ENCODE results near the gene NIPAL4. TPM values are rescaled to one million over a fixed set of nuclear protein-coding genes. Genes with fewer than 3 reads are reported as not detected.

Gene NIPAL4
- total RNA-seq, 1 experiment from 2014 or later: 0.24 TPM

- no peak for TF ChIP-seq EZH2 (IDR thresholded peaks at IDR 0.05; ENCODE audit: low read depth)
- no peak for TF ChIP-seq CTCF (conservative IDR thresholded peaks at IDR 0.05)
- H3K9me3 ChIP-seq (ENCODE audit: insufficient read depth, low read depth): no peaks in the 10 kb centered on the region
- no peaks in the 10 kb centered on the region for H4K20me1 ChIP-seq (ENCODE audit: insufficient read depth)
- H3K4me3 ChIP-seq: no peak overlapping the region
- no peak overlapping the region for H3K4me2 ChIP-seq
- H3K36me3 ChIP-seq (ENCODE audit: low read depth): 0 out of 2 replicates have a peak, but pooled peaks cover 6% of the 10 kb centered on the region
- peak overlapping the region; percentile 96 for H3K27ac ChIP-seq
- DNase-seq: no peak
- no TSS peak for BruUV-seq (replicated peaks)
- H3F3A ChIP-seq (ENCODE audit: insufficient read depth, low read depth): peaks cover 30% of the 10 kb centered on the region
- no peaks in the 10 kb centered on the region for H3K79me2 ChIP-seq (ENCODE audit: low read depth)
- no peaks in the 10 kb centered on the region for H3K27me3 ChIP-seq (ENCODE audit: insufficient read depth, low read depth)
- H3K4me1 ChIP-seq (replicated peaks; ENCODE audit: insufficient read depth): peaks cover 35% of the 10 kb centered on the region
- no peaks in the 10 kb centered on the region for H3K9me2 ChIP-seq (ENCODE audit: insufficient read depth)
- intact Hi-C loops (cut with micrococcal nuclease; ENCODE audit: unreplicated experiment): loop anchor here (2.0 to 10.0 kb wide), 2 partner anchors 64 to 152 kb away; no protein-coding TSS in a partner anchor
- POLR2A ChIA-PET (ENCODE audit: unreplicated experiment): no interaction called here
- CTCF ChIA-PET: no interaction called here
- no peak overlapping the region for H2AFZ ChIP-seq
Measured at GRCh38 chr5:157513182-157513581, 53.2 kb downstream of the NIPAL4 start.

GRCh38 chr5:157514974-157515373 is 55.0 kb downstream of the NIPAL4 start:
- TF ChIP-seq EZH2 (IDR thresholded peaks at IDR 0.05; ENCODE audit: low read depth) (no peak), CTCF (conservative IDR thresholded peaks at IDR 0.05) (no peak)
- no peaks in the 10 kb centered on the region for H3K79me2 ChIP-seq (ENCODE audit: low read depth)
- no TSS peak for BruUV-seq (replicated peaks)

GRCh38 chr5:157516006-157516405 is 56.0 kb downstream of the NIPAL4 start:
- ChIA-PET POLR2A (ENCODE audit: unreplicated experiment) (interaction anchor here (0.6 to 0.7 kb wide), 2 partner anchors 166 to 177 kb away, joined by 3 to 9 read pairs; no protein-coding TSS in a partner anchor), CTCF (no interaction called here)
- Histone ChIP-seq H3K27ac (no peak overlapping the region), H3K79me2 (ENCODE audit: low read depth) (no peaks in the 10 kb centered on the region), H4K20me1 (ENCODE audit: insufficient read depth) (no peaks in the 10 kb centered on the region), H3F3A (ENCODE audit: insufficient read depth, low read depth) (peaks cover 30% of the 10 kb centered on the region), H3K9me2 (ENCODE audit: insufficient read depth) (no peaks in the 10 kb centered on the region), H3K27me3 (ENCODE audit: insufficient read depth, low read depth) (no peaks in the 10 kb centered on the region), H3K9me3 (ENCODE audit: insufficient read depth, low read depth) (no peaks in the 10 kb centered on the region), H3K4me3 (no peak overlapping the region), H3K36me3 (ENCODE audit: low read depth) (0 out of 2 replicates have a peak, but pooled peaks cover 6% of the 10 kb centered on the region), H3K4me1 (replicated peaks; ENCODE audit: insufficient read depth) (peaks cover 28% of the 10 kb centered on the region), H3K4me2 (no peak overlapping the region), H2AFZ (no peak overlapping the region)
- TF ChIP-seq EZH2 (IDR thresholded peaks at IDR 0.05; ENCODE audit: low read depth): no peak
- no peak for TF ChIP-seq CTCF (conservative IDR thresholded peaks at IDR 0.05)
- DNase-seq: no peak
- intact Hi-C loops (cut with micrococcal nuclease; ENCODE audit: unreplicated experiment): loop anchor here (10.0 kb wide), 1 partner anchor 149 kb away; no protein-coding TSS in a partner anchor
- no TSS peak for BruUV-seq (replicated peaks)

More at GRCh38 chr5:157514974-157515373, 55.0 kb downstream of the NIPAL4 start:
- Histone ChIP-seq H3K4me1 (replicated peaks; ENCODE audit: insufficient read depth) (peaks cover 35% of the 10 kb centered on the region), H3K9me2 (ENCODE audit: insufficient read depth) (no peaks in the 10 kb centered on the region), H3K4me3 (no peak overlapping the region), H3K27me3 (ENCODE audit: insufficient read depth, low read depth) (no peaks in the 10 kb centered on the region), H3K9me3 (ENCODE audit: insufficient read depth, low read depth) (no peaks in the 10 kb centered on the region), H3F3A (ENCODE audit: insufficient read depth, low read depth) (peaks cover 30% of the 10 kb centered on the region), H3K4me2 (no peak overlapping the region), H3K36me3 (ENCODE audit: low read depth) (0 out of 2 replicates have a peak, but pooled peaks cover 6% of the 10 kb centered on the region), H4K20me1 (ENCODE audit: insufficient read depth) (no peaks in the 10 kb centered on the region), H2AFZ (no peak overlapping the region), H3K27ac (no peak overlapping the region)
- intact Hi-C loops (cut with micrococcal nuclease; ENCODE audit: unreplicated experiment): loop anchor here (10.0 kb wide), 1 partner anchor 150 kb away; no protein-coding TSS in a partner anchor
- DNase-seq: no peak
- ChIA-PET CTCF (no interaction called here), POLR2A (ENCODE audit: unreplicated experiment) (no interaction called here)

All from PC-9 (cell line).